Ishikawa (cell line): ENCODE measurements around the gene LENEP.

ENCODE experiments used
- CEBPB ChIP-seq: IDR thresholded peaks from 2 replicates; pipeline ENCODE4 v1.6.1; 2012
- CREB1 ChIP-seq: IDR thresholded peaks from 2 replicates; pipeline ENCODE4 v1.6.1; 2012; ENCODE audit warnings: low read depth
- EGR1 ChIP-seq: IDR thresholded peaks from 2 replicates; pipeline ENCODE4 v1.6.1; 2012
- EP300 ChIP-seq: IDR thresholded peaks from 2 replicates; pipeline ENCODE4 v1.6.1; 2012; ENCODE audit warnings: borderline replicate concordance
- FOXM1 ChIP-seq: IDR thresholded peaks from 2 replicates; pipeline ENCODE4 v1.6.1; 2012; ENCODE audit warnings: low read depth, borderline replicate concordance
- MAX ChIP-seq: IDR thresholded peaks from 2 replicates; pipeline ENCODE4 v1.6.1; 2012
- NFIC ChIP-seq: IDR thresholded peaks from 2 replicates; pipeline ENCODE4 v1.6.1; 2012
- RAD21 ChIP-seq: IDR thresholded peaks from 2 replicates; pipeline ENCODE4 v1.6.1; 2012; ENCODE audit warnings: low read depth
- REST ChIP-seq: IDR thresholded peaks from 2 replicates; pipeline ENCODE4 v1.6.1; 2012; ENCODE audit warnings: low read depth, mild to moderate bottlenecking
- TAF1 ChIP-seq: IDR thresholded peaks from 2 replicates; pipeline ENCODE4 v1.6.1; 2012; ENCODE audit warnings: low read depth, mild to moderate bottlenecking
- TCF12 ChIP-seq: IDR thresholded peaks from 2 replicates; pipeline ENCODE4 v1.6.1; 2012; ENCODE audit warnings: low read depth
- TEAD4 ChIP-seq: IDR thresholded peaks from 2 replicates; pipeline ENCODE4 v1.6.1; 2012
- USF1 ChIP-seq: IDR thresholded peaks from 2 replicates; pipeline ENCODE4 v1.6.1; 2012
- YY1 ChIP-seq: IDR thresholded peaks from 2 replicates; pipeline ENCODE4 v1.6.1; 2012; ENCODE audit warnings: low read depth

Gene LENEP

GRCh38 chr1:155035936-155036335 is 42.5 kb downstream of the LENEP start:
- TF ChIP-seq USF1 (no peak), FOXM1 (no peak), EGR1 (no peak), CEBPB (no peak), YY1 (no peak), MAX (no peak)

GRCh38 chr1:155037043-155037442 is 43.7 kb downstream of the LENEP start:
- TF ChIP-seq EP300 (no peak), TEAD4 (no peak)

- no peak for TF ChIP-seq RAD21
Measured at GRCh38 chr1:155037851-155038441, 44.6 kb downstream of the LENEP start.

- TF ChIP-seq USF1 (no peak), EGR1 (no peak), RAD21 (no peak), MAX (no peak), CREB1 (no peak), TEAD4 (0 out of 2 replicates have a peak, but pooled peaks have one; percentile 28)
Measured at GRCh38 chr1:155038602-155039307, 45.4 kb downstream of the LENEP start.

- no peak for TF ChIP-seq MAX
- no peak for TF ChIP-seq REST
- no peak for TF ChIP-seq FOXM1
- TF ChIP-seq TEAD4, result no peak
- no peak for TF ChIP-seq NFIC
- no peak for TF ChIP-seq RAD21
- no peak for TF ChIP-seq EP300
- TF ChIP-seq USF1, result no peak
- TF ChIP-seq TAF1, result no peak
- no peak for TF ChIP-seq CEBPB
Measured at GRCh38 chr1:155039308-155039669, 45.9 kb downstream of the LENEP start.

- TF ChIP-seq TCF12 (no peak), REST (peak; percentile 31; the same call in 1 of the 2 replicates), NFIC (no peak)
Measured at GRCh38 chr1:155040358-155041093, 47.1 kb downstream of the LENEP start.
